Measurements from ENCODE around the gene KDM4B.

DNA sequence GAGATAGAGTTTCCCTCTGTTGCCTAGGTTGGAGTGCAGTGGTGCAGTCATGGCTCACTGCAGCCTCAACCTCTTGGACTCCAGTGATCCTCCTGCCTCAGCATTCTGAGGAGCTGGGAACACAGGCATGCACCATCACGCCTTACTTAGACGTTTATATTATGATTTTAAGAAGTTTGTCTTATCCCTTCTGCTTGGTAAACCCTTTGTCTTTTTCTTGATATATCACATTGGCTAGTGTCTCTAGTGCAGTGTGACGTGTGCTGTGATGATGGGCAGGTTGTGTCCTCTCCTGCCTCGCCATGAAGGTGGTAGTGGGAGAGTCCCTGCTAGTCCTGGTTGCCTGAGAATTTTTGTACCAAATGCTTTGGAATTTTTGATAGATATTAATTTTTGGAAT is 93.9 kb downstream of the KDM4B start:
- TF ChIP-seq SP1 (IDR thresholded peaks at IDR 0.05) (no peak), TARDBP (IDR thresholded peaks at IDR 0.05) (no peak), ELF4 (IDR thresholded peaks at IDR 0.05) (no peak), NFRKB (IDR thresholded peaks at IDR 0.05) (no peak), BHLHE40 (IDR thresholded peaks at IDR 0.05; ENCODE audit: borderline replicate concordance) (no peak)
